Activated naive CD8-positive, alpha-beta T cell treated with anti-CD3 and anti-CD28 coated beads for 36 hours (primary cell): ENCODE data around the gene ADGRV1. TPM values are rescaled to one million over a fixed set of nuclear protein-coding genes. Genes with fewer than 3 reads are reported as not detected.

ENCODE experiments used
- DNase-seq: peaks from one replicate; pipeline ENCODE4 v3.0.0; 2021
- H3K27ac Mint-ChIP-seq: one replicate; pipeline ENCODE4 v1.8.0; 2022; ENCODE audit warnings: mild to moderate bottlenecking, moderate library complexity, mixed read lengths
- H3K27me3 Mint-ChIP-seq: one replicate; pipeline ENCODE4 v1.8.0; 2022; ENCODE audit warnings: mild to moderate bottlenecking, mixed read lengths
- H3K36me3 Mint-ChIP-seq: one replicate; pipeline ENCODE4 v1.8.0; 2021; ENCODE audit warnings: mild to moderate bottlenecking, mixed read lengths
- H3K4me1 Mint-ChIP-seq: one replicate; pipeline ENCODE4 v1.8.0; 2021; ENCODE audit warnings: mixed read lengths
- H3K4me3 Mint-ChIP-seq: one replicate; pipeline ENCODE4 v1.8.0; 2022; ENCODE audit warnings: mild to moderate bottlenecking, moderate library complexity, mixed read lengths
- H3K9me3 Mint-ChIP-seq: one replicate; pipeline ENCODE4 v1.8.0; 2022; ENCODE audit warnings: mixed read lengths
- total RNA-seq, 2 experiments: library from RNA; stranded (reverse); gene quantifications; one replicate each; pipeline ENCODE4 v1.2.3, GENCODE V29; 2021

Gene ADGRV1
- total RNA-seq, 2 experiments from 2014 or later, result 0.14 TPM; not detected in 1

GRCh38 chr5:90546216-90546837 is 12.3 kb upstream of the ADGRV1 start:
- Mint-ChIP-seq H3K27ac (no peak overlapping the region), H3K27me3 (peaks cover 21% of the 10 kb centered on the region), H3K4me3 (no peak overlapping the region), H3K4me1 (no peaks in the 10 kb centered on the region), H3K9me3 (no peaks in the 10 kb centered on the region), H3K36me3 (no peaks in the 10 kb centered on the region)
- DNase-seq, result no peak

DNA sequence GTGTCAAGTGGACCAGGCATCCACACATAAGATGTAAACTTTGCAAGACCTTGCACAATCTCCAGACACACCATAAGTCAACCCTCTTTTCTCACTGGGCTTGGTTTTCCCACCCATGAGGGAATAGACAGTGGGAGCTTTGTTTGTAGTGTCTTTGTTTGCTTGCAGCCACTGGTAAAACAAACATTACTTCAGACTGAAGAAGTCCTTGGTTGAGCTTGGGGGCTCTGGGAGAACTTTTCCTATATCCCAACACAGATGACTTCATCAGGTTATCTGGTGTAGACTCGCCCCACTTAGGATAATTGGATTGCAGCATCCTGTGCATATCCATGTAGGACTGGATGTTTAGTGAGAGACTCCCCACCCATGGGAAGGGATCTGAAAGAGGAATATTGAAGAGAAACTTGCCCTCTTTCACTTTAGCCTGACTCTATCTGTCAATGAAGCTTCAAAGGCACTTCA is 11.5 kb upstream of the ADGRV1 start:
- Mint-ChIP-seq H3K4me3 (no peak overlapping the region), H3K4me1 (no peaks in the 10 kb centered on the region), H3K9me3 (no peaks in the 10 kb centered on the region), H3K27ac (no peak overlapping the region), H3K36me3 (no peaks in the 10 kb centered on the region), H3K27me3 (peaks cover 25% of the 10 kb centered on the region)
- DNase-seq, result no peak

DNA sequence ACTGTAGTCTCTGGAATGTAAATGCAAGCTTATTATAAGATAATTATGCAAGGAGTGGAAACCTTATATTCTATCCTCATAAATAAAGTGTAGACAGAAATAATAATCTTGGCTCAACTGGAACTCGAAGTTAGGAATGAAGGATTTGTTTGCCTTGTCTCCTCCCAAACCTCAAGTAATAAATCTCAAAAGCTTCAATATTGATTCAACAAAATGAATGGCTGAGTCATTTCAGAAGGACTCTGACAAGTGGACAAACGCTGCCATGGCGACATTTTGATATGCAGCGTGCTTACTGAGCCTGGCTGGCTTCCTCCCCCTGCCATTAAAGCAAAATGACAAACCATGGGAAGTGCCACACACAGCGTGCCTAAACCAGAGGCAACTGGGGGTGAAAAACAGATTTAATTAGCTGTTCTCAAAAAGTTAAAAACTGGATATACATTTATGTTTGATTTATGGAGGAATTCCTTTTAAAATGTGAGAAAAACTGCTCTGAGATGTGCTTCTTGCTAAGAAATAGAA is 10.5 kb upstream of the ADGRV1 start:
- DNase-seq, result no peak
- H3K36me3 Mint-ChIP-seq, result no peaks in the 10 kb centered on the region
- H3K4me3 Mint-ChIP-seq, result no peak overlapping the region
- no peak overlapping the region for H3K27ac Mint-ChIP-seq
- no peaks in the 10 kb centered on the region for H3K9me3 Mint-ChIP-seq
- H3K27me3 Mint-ChIP-seq, result peaks cover 22% of the 10 kb centered on the region
- no peaks in the 10 kb centered on the region for H3K4me1 Mint-ChIP-seq

GRCh38 chr5:90549223-90549622 is 9.4 kb upstream of the ADGRV1 start:
- H3K4me3 Mint-ChIP-seq, result no peak overlapping the region
- no peak for DNase-seq
- H3K36me3 Mint-ChIP-seq, result no peaks in the 10 kb centered on the region
- no peak overlapping the region for H3K27ac Mint-ChIP-seq
- H3K4me1 Mint-ChIP-seq, result no peaks in the 10 kb centered on the region
- no peaks in the 10 kb centered on the region for H3K9me3 Mint-ChIP-seq
- peaks cover 27% of the 10 kb centered on the region for H3K27me3 Mint-ChIP-seq

GRCh38 chr5:90549729-90550275 is 8.8 kb upstream of the ADGRV1 start:
- Mint-ChIP-seq H3K4me3 (no peak overlapping the region), H3K27ac (no peak overlapping the region), H3K9me3 (no peaks in the 10 kb centered on the region), H3K4me1 (no peaks in the 10 kb centered on the region), H3K36me3 (no peaks in the 10 kb centered on the region), H3K27me3 (peaks cover 26% of the 10 kb centered on the region)
- no peak for DNase-seq

GRCh38 chr5:90550963-90551362 is 7.6 kb upstream of the ADGRV1 start:
- no peaks in the 10 kb centered on the region for H3K9me3 Mint-ChIP-seq
- no peak overlapping the region for H3K27ac Mint-ChIP-seq
- no peaks in the 10 kb centered on the region for H3K36me3 Mint-ChIP-seq
- no peak overlapping the region for H3K4me3 Mint-ChIP-seq
- no peaks in the 10 kb centered on the region for H3K4me1 Mint-ChIP-seq
- peaks cover 34% of the 10 kb centered on the region for H3K27me3 Mint-ChIP-seq
- no peak for DNase-seq

DNA sequence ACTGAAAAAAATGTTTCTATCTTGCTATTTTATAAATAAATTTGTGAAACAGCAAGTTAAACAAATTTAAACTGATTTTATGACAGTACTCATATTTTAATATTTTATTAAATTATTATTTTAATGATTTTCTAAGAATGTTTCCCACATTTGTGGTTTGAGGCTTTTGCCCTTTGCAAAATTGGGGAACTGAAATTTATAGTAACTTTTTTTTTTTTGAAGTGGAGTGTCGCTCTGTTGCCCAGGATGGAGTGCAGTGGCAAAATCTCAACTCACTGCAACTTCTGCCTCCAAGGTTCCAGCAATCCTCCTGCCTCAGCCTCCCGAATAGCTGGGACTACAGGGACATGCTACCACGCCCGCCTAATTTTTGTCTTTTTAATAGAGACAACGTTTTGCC is 7.2 kb upstream of the ADGRV1 start:
- Mint-ChIP-seq H3K9me3 (no peaks in the 10 kb centered on the region), H3K4me1 (no peaks in the 10 kb centered on the region), H3K27ac (no peak overlapping the region), H3K4me3 (no peak overlapping the region), H3K36me3 (no peaks in the 10 kb centered on the region), H3K27me3 (peaks cover 38% of the 10 kb centered on the region)
- DNase-seq, result no peak

GRCh38 chr5:90553711-90554110 is 4.9 kb upstream of the ADGRV1 start:
- Mint-ChIP-seq H3K36me3 (no peaks in the 10 kb centered on the region), H3K4me3 (no peak overlapping the region), H3K27me3 (peaks cover 48% of the 10 kb centered on the region), H3K9me3 (no peaks in the 10 kb centered on the region), H3K4me1 (peaks cover 6% of the 10 kb centered on the region), H3K27ac (no peak overlapping the region)
- DNase-seq, result no peak

GRCh38 chr5:90554358-90555006 is 4.1 kb upstream of the ADGRV1 start:
- H3K27ac Mint-ChIP-seq, result no peak overlapping the region
- no peaks in the 10 kb centered on the region for H3K36me3 Mint-ChIP-seq
- H3K9me3 Mint-ChIP-seq, result no peaks in the 10 kb centered on the region
- peaks cover 6% of the 10 kb centered on the region for H3K4me1 Mint-ChIP-seq
- no peak overlapping the region for H3K4me3 Mint-ChIP-seq
- DNase-seq, result no peak
- H3K27me3 Mint-ChIP-seq, result peaks cover 53% of the 10 kb centered on the region

DNA sequence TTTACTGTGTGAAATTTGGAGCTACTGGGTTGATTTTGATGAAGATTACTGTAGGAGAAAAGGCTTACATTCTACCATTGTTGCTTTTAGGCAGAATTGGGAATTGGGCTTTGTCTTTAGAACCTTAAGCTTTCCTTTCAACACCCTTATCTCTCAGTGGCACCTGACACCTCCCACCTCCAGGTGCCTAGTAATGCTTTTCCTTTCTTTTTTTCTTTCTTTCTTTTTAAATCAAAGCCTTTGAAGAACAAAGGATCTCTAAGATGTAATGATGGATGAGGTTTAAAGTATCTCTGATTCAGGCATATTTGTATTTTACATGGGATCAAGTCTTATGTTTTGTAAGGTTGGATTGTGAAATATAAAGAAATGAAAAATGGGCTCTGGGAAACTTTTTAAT is 2.9 kb upstream of the ADGRV1 start:
- no peak for DNase-seq
- H3K36me3 Mint-ChIP-seq, result no peaks in the 10 kb centered on the region
- peaks cover 62% of the 10 kb centered on the region for H3K27me3 Mint-ChIP-seq
- no peak overlapping the region for H3K4me3 Mint-ChIP-seq
- H3K4me1 Mint-ChIP-seq, result peaks cover 6% of the 10 kb centered on the region
- H3K27ac Mint-ChIP-seq, result no peak overlapping the region
- no peaks in the 10 kb centered on the region for H3K9me3 Mint-ChIP-seq

DNA sequence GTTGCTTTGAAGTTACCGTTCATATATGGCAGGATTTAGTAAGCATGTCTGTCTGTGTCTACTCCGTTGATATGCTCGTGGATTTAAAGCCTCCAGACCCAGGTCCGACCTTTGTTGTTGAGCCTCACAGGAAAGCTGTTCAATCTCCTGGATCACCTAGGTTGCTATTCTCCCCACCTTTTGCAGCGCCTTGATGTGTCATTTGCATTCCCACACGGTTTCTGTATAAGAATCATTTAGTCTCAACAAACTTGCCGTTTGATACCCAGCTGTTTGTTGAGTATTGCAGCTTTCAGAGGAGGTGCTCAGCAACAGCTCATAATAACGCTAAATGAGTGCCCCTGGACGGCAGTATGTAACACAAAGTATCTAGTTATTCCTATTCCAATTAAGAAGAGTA is 1.2 kb upstream of the ADGRV1 start:
- no peaks in the 10 kb centered on the region for H3K9me3 Mint-ChIP-seq
- peaks cover 6% of the 10 kb centered on the region for H3K4me1 Mint-ChIP-seq
- no peak overlapping the region for H3K4me3 Mint-ChIP-seq
- peaks cover 70% of the 10 kb centered on the region for H3K27me3 Mint-ChIP-seq
- no peak for DNase-seq
- no peak overlapping the region for H3K27ac Mint-ChIP-seq
- H3K36me3 Mint-ChIP-seq, result no peaks in the 10 kb centered on the region

DNA sequence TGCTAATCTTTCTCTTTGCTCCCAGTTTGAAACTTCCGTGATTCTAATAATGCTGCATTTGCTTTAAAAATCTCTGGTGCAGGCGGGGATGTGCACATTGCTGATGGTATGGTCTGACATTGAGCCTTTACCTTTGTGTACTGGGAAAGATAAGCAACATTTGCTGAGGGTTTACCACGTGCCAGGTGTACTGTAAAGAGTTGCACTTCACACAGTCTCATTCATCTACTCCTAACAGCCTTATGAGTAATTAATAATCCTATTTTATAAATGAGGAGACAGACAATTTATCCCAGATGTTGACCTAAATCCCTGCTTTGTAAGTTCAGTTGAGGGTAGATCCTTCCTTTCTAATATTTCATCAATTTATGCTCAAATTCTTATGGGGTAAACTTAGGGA is 726 bp upstream of the ADGRV1 start:
- H3K27me3 Mint-ChIP-seq, result peaks cover 74% of the 10 kb centered on the region

GRCh38 chr5:90560771-90561170 is 2.2 kb downstream of the ADGRV1 start:
- peaks cover 67% of the 10 kb centered on the region for H3K27me3 Mint-ChIP-seq
- H3K4me3 Mint-ChIP-seq, result no peak overlapping the region
- no peak overlapping the region for H3K27ac Mint-ChIP-seq
- no peak for DNase-seq
- H3K36me3 Mint-ChIP-seq, result no peaks in the 10 kb centered on the region
- peaks cover 6% of the 10 kb centered on the region for H3K4me1 Mint-ChIP-seq
- H3K9me3 Mint-ChIP-seq, result no peaks in the 10 kb centered on the region

More for the DNA sequence above, 726 bp upstream of the ADGRV1 start:
- H3K4me3 Mint-ChIP-seq, result peak overlapping the region; percentile 72
- no peaks in the 10 kb centered on the region for H3K9me3 Mint-ChIP-seq
- no peaks in the 10 kb centered on the region for H3K36me3 Mint-ChIP-seq
- H3K4me1 Mint-ChIP-seq, result peaks cover 6% of the 10 kb centered on the region
- H3K27ac Mint-ChIP-seq, result no peak overlapping the region
- no peak for DNase-seq

- Mint-ChIP-seq H3K27me3 (peaks cover 61% of the 10 kb centered on the region), H3K4me3 (no peak overlapping the region)
Measured at GRCh38 chr5:90561766-90562165, 3.2 kb downstream of the ADGRV1 start.

GRCh38 chr5:90562341-90562740 is 3.7 kb downstream of the ADGRV1 start:
- no peak for DNase-seq
- Mint-ChIP-seq H3K4me3 (no peak overlapping the region), H3K27me3 (peaks cover 59% of the 10 kb centered on the region), H3K9me3 (no peaks in the 10 kb centered on the region), H3K36me3 (no peaks in the 10 kb centered on the region), H3K27ac (no peak overlapping the region), H3K4me1 (peaks cover 6% of the 10 kb centered on the region)

More at GRCh38 chr5:90561766-90562165, 3.2 kb downstream of the ADGRV1 start:
- Mint-ChIP-seq H3K9me3 (no peaks in the 10 kb centered on the region), H3K36me3 (no peaks in the 10 kb centered on the region), H3K27ac (no peak overlapping the region), H3K4me1 (peaks cover 6% of the 10 kb centered on the region)
- DNase-seq, result no peak
